ENCODE data around the gene ZNF576.

GRCh38 chr19:43578787-43579186, 17.6 kb upstream of the ZNF576 start:
- TF ChIP-seq POLR2A (IDR thresholded peaks at IDR 0.05) (no peak), CTCF (IDR thresholded peaks at IDR 0.05) (no peak)
